Upper lobe of left lung (tissue), 4 donors: ENCODE results near the gene GPC5.

Source experiments
- CTCF ChIP-seq, 6 experiments: fragments of 450-650 bp in 4 of 6; fragments of 200-600 bp in 2 of 6; sonication (generic) in 2 of 6; IDR thresholded peaks; one replicate each; pipeline ENCODE4 v1.5.1; 2016 to 2019; ENCODE audit warnings: antibody characterized with exemption in 6 of 6
- POLR2A ChIP-seq, 4 donors: fragments of 450-650 bp; IDR thresholded peaks; one replicate each; pipeline ENCODE4 v1.5.1; 2016 to 2017; ENCODE audit warnings: antibody characterized with exemption in 4 of 4, mild to moderate bottlenecking in 2 of 4

DNA sequence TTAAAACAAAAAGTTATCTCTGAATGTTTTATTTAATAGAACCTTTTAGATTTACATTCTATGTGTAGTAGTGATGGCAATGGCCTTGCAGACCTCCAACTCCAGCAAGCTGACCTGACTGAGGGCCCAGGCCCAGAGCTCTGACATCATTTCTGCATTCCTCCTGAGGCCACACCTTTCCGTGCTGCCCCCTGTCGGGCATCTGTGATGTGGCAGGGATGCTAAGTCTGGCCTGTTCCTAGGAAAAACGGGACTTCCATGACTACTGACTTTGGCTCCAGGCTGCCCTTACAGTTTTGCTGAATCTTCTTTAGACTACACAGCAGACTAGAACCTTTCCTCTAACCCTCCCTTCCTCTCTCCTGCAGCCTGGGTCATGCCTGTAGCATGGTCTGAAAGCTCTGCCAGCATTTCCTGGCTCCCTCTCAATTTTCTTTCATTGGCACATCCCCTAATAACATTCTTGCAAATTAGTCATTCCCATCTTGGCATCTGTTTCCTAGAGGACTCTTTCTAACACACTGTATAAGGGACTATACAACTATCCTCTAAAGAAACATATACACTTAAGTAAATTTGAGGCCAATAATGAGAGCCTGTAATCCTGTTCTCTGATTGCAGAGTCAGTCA lies 249.1 kb downstream of the GPC5 start:
- TF ChIP-seq POLR2A (IDR thresholded peaks at IDR 0.05) (no peak), CTCF (IDR thresholded peaks at IDR 0.05) (no peak)
